PC-3 (cell line): ENCODE results near the gene ANKRD50.

Source experiments
- CTCF ChIP-seq: fragments of 300-600 bp; sonication (generic); conservative IDR thresholded peaks from 2 replicates; pipeline ENCODE4 v1.5.1; 2017; ENCODE audit warnings: antibody characterized with exemption, low read depth, mild to moderate bottlenecking, low read length
- EZH2phosphoT487 ChIP-seq: fragments of 300-600 bp; sonication (generic); IDR thresholded peaks from 2 replicates; pipeline ENCODE4 v1.6.1; 2018; ENCODE audit warnings: mild to moderate bottlenecking, antibody characterized with exemption, low read length, borderline replicate concordance

DNA sequence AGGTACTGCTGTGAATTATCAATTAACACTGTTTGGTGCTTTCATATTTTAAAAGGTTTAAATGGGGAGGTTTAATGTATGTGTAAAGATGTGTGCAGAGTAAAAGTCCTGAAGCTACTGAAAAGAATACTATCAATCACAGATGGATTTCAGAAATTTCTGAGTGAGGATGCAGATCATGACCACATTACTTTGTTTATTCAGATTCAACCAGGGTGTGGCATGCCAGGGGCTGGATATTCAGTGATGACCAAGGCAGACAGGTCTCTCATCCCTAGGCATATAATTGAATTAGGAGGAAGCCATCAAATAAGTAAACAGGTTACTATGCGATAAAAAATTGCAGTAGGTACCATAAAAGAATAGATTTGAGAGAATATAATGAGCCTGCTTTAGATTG is 28.0 kb upstream of the ANKRD50 start:
- no peak for TF ChIP-seq CTCF
- no peak for TF ChIP-seq EZH2phosphoT487
